WTC11 (cell line): Measurements from ENCODE around the gene HCFC1. TPM values are rescaled to one million over a fixed set of nuclear protein-coding genes. Genes with fewer than 3 reads are reported as not detected.

Experiments
- ATAC-seq: fragments of 200-7000 bp; cut with Tn5 transposase; 2 replicates; pipeline ENCODE4 v1.10.0; 2021; ENCODE audit warnings: mild to moderate bottlenecking, moderate library complexity
- CTCF ChIA-PET: fragments of 300-600 bp; sonication (Branson Sonifier 250); formaldehyde crosslinking; loops from one replicate; lab custom pipeline; 2021; ENCODE audit warnings: antibody characterized with exemption; lab: Charles Lee
- POLR2A ChIA-PET: fragments of 350-600 bp; sonication (Branson Sonifier 250); formaldehyde crosslinking; loops from one replicate; lab custom pipeline; 2021; ENCODE audit warnings: antibody characterized with exemption; lab: Charles Lee
- DNase-seq: peaks from one replicate; pipeline ENCODE4 v3.0.0; 2021; ENCODE audit warnings: low spot score
- H3K27ac Mint-ChIP-seq: 2 replicates; pipeline ENCODE4 v1.8.0; 2021; ENCODE audit warnings: mixed read lengths
- H3K27me3 Mint-ChIP-seq: 2 replicates; pipeline ENCODE4 v1.8.0; 2021; ENCODE audit warnings: low read depth, mild to moderate bottlenecking, moderate library complexity, mixed read lengths
- H3K36me3 Mint-ChIP-seq: 2 replicates; pipeline ENCODE4 v1.8.0; 2021; ENCODE audit warnings: mixed read lengths
- H3K4me1 Mint-ChIP-seq: 2 replicates; pipeline ENCODE4 v1.8.0; 2022; ENCODE audit warnings: mixed read lengths
- H3K4me3 Mint-ChIP-seq: 2 replicates; pipeline ENCODE4 v1.8.0; 2021; ENCODE audit warnings: mild to moderate bottlenecking, moderate library complexity, mixed read lengths
- H3K9me3 Mint-ChIP-seq: 2 replicates; pipeline ENCODE4 v1.8.0; 2021; ENCODE audit warnings: mixed read lengths
- ATF1 ChIP-seq: sonication (generic); formaldehyde crosslinking; IDR thresholded peaks from 2 replicates; pipeline ENCODE4 v1.8.1; 2023; ENCODE audit warnings: mild to moderate bottlenecking, moderate library complexity, missing genetic modification reagents
- ATF2 ChIP-seq: sonication (generic); formaldehyde crosslinking; IDR thresholded peaks from 2 replicates; pipeline ENCODE4 v1.8.1; 2022; ENCODE audit warnings: low read depth, missing genetic modification reagents, borderline replicate concordance
- ATF3 ChIP-seq: sonication (generic); formaldehyde crosslinking; conservative IDR thresholded peaks from 2 replicates; pipeline ENCODE4 v1.8.1; 2022; ENCODE audit warnings: mild to moderate bottlenecking, missing genetic modification reagents
- GRHL2 ChIP-seq: fragments of 250-450 bp; sonication (Bioruptor Pico); IDR thresholded peaks from 2 replicates; pipeline ENCODE4 v1.8.0; 2022; ENCODE audit warnings: mild to moderate bottlenecking, moderate library complexity; ENCODE audit not compliant: insufficient replicate concordance, severe bottlenecking
- PREB ChIP-seq: sonication (generic); formaldehyde crosslinking; IDR thresholded peaks from 2 replicates; pipeline ENCODE4 v1.8.1; 2022; ENCODE audit warnings: mild to moderate bottlenecking, missing genetic modification reagents, moderate library complexity, borderline replicate concordance
- PRRX2 ChIP-seq: fragments of 250-450 bp; sonication (Bioruptor Pico); IDR thresholded peaks from 2 replicates; pipeline ENCODE4 v1.8.0; 2021; ENCODE audit warnings: mild to moderate bottlenecking
- SP1 ChIP-seq: sonication (generic); formaldehyde crosslinking; conservative IDR thresholded peaks from 2 replicates; pipeline ENCODE4 v1.8.1; 2022; ENCODE audit warnings: missing genetic modification reagents
- TCF7 ChIP-seq: sonication (generic); formaldehyde crosslinking; IDR thresholded peaks from 2 replicates; pipeline ENCODE4 v1.8.0; 2022; ENCODE audit warnings: mild to moderate bottlenecking, low read depth, missing genetic modification reagents, moderate library complexity
- TEAD4 ChIP-seq: sonication (generic); formaldehyde crosslinking; IDR thresholded peaks from 2 replicates; pipeline ENCODE4 v1.8.0; 2022; ENCODE audit warnings: mild to moderate bottlenecking, missing genetic modification reagents
- ZNF281 ChIP-seq: sonication (generic); formaldehyde crosslinking; IDR thresholded peaks from 2 replicates; pipeline ENCODE4 v1.8.0; 2023; ENCODE audit warnings: mild to moderate bottlenecking, missing genetic modification reagents
- ZNF423 ChIP-seq: fragments of 250-450 bp; sonication (Bioruptor Pico); IDR thresholded peaks from 2 replicates; pipeline ENCODE4 v2.1.2; 2022; ENCODE audit warnings: mild to moderate bottlenecking, moderate library complexity
- ZSCAN18 ChIP-seq: fragments of 250-450 bp; sonication (Bioruptor Pico); IDR thresholded peaks from 2 replicates; pipeline ENCODE4 v2.1.2; 2022; ENCODE audit warnings: mild to moderate bottlenecking, moderate library complexity
- total RNA-seq: library from RNA; stranded (reverse); gene quantifications from 3 replicates; pipeline ENCODE4 v1.2.3, GENCODE V29; 2021
- TF ChIP-seq, protein P1 (sequence below): fragments of 250-450 bp; sonication (Bioruptor Pico); IDR thresholded peaks from 2 replicates; pipeline ENCODE4 v1.9.0; 2021; ENCODE audit warnings: mild to moderate bottlenecking, borderline replicate concordance

The HCFC1 gene
- total RNA-seq, 1 experiment from 2014 or later: 130 TPM

DNA sequence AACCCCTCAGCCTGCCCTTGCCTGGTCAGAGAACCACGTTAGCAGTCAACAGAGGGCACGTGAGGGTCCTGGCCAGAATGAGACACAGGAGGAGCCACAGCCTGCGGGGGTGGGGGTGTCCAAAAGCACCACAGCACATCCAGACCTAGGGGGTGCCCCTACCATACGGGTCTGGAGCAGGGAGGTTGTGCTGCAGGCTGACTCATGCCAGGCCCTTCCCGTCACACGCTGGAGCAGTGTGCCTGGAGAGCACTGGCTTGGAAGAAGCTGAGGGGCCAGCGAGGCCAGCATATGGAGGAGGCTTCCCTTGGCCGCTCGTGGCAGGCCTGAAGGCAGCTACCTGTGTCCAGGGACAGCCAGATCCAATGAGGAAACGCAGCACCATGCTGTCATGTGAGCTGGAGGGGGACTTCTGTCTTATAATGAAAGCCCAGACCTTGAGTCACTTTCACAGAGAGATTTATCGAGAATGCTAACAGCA lies 49.6 kb upstream of the HCFC1 start:
- no peak overlapping the region for H3K4me3 Mint-ChIP-seq
- ATAC-seq: no peak
- TF ChIP-seq TCF7 (CRISPR knock-in tag) (no peak), PRRX2 (CRISPR knock-in tag) (no peak), ATF3 (CRISPR knock-in tag) (no peak), GRHL2 (CRISPR knock-in tag) (no peak), ZNF281 (CRISPR knock-in tag) (no peak), ZSCAN18 (CRISPR knock-in tag) (no peak), TEAD4 (CRISPR knock-in tag) (no peak), SP1 (CRISPR knock-in tag) (no peak), ATF1 (CRISPR knock-in tag) (no peak)
- TF ChIP-seq, protein P1, sequence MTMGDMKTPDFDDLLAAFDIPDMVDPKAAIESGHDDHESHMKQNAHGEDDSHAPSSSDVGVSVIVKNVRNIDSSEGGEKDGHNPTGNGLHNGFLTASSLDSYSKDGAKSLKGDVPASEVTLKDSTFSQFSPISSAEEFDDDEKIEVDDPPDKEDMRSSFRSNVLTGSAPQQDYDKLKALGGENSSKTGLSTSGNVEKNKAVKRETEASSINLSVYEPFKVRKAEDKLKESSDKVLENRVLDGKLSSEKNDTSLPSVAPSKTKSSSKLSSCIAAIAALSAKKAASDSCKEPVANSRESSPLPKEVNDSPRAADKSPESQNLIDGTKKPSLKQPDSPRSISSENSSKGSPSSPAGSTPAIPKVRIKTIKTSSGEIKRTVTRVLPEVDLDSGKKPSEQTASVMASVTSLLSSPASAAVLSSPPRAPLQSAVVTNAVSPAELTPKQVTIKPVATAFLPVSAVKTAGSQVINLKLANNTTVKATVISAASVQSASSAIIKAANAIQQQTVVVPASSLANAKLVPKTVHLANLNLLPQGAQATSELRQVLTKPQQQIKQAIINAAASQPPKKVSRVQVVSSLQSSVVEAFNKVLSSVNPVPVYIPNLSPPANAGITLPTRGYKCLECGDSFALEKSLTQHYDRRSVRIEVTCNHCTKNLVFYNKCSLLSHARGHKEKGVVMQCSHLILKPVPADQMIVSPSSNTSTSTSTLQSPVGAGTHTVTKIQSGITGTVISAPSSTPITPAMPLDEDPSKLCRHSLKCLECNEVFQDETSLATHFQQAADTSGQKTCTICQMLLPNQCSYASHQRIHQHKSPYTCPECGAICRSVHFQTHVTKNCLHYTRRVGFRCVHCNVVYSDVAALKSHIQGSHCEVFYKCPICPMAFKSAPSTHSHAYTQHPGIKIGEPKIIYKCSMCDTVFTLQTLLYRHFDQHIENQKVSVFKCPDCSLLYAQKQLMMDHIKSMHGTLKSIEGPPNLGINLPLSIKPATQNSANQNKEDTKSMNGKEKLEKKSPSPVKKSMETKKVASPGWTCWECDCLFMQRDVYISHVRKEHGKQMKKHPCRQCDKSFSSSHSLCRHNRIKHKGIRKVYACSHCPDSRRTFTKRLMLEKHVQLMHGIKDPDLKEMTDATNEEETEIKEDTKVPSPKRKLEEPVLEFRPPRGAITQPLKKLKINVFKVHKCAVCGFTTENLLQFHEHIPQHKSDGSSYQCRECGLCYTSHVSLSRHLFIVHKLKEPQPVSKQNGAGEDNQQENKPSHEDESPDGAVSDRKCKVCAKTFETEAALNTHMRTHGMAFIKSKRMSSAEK (CRISPR knock-in tag): no peak
- no peaks in the 10 kb centered on the region for H3K9me3 Mint-ChIP-seq
- H3K27me3 Mint-ChIP-seq: no peaks in the 10 kb centered on the region
- no peak for DNase-seq
- peaks cover 24% of the 10 kb centered on the region for H3K4me1 Mint-ChIP-seq
- H3K27ac Mint-ChIP-seq: no peak overlapping the region
- no peaks in the 10 kb centered on the region for H3K36me3 Mint-ChIP-seq
- CTCF ChIA-PET: no interaction called here
- POLR2A ChIA-PET: no interaction called here

DNA sequence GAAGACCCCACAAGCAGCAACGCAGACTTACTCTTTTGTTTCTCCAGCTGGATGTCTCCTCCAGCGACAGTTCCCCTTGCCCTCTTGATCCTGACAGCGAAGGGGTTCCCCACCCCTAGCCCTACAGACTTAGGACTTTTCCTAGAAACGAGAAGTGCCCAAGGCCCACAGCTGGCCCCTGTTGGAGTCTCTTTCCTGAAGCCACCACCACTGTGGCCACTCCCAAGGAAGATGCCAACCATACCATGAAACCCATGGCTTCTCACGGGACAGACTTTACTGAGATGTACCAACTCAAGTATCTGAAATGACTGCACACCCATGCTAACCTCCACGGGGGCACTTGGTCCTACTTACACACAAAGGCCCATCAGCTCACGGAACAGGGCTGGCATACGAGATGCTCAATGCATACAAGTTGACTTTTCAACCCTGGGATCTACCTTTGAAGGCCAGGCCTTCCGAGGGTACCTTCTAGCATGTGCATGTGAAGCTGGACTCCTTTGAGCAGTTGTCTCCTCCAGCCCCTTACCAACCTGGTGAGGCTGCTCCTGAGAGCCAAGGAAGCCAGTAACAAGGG lies 49.0 kb upstream of the HCFC1 start:
- peak overlapping the region; percentile 57; the same call in 1 of the 2 replicates for H3K27ac Mint-ChIP-seq
- DNase-seq (no peak), ATAC-seq (no peak)
- TF ChIP-seq ZNF423 (CRISPR knock-in tag): no peak
- TF ChIP-seq PREB (CRISPR knock-in tag): no peak
- TF ChIP-seq ATF2: no peak
- H3K36me3 Mint-ChIP-seq: peaks cover 4% of the 10 kb centered on the region
- H3K4me3 Mint-ChIP-seq: peak overlapping the region; percentile 67
- peaks cover 26% of the 10 kb centered on the region for H3K4me1 Mint-ChIP-seq
- POLR2A ChIA-PET: no interaction called here
- no peaks in the 10 kb centered on the region for H3K27me3 Mint-ChIP-seq
- CTCF ChIA-PET: no interaction called here
- H3K9me3 Mint-ChIP-seq: no peaks in the 10 kb centered on the region
